ENCODE results near the gene PDE7B.
"Not testable (repeated sequence)": the region's sequence is repeated elsewhere in the genome, so short reads cannot be mapped to it uniquely, and the experiment has no call there.

PDE7B gene

GRCh38 chr6:136093835-136094234 lies 242.3 kb downstream of the PDE7B start:
- TF ChIP-seq POLR2AphosphoS5 (IDR thresholded peaks at IDR 0.05; ENCODE audit: low read depth, low read length) (no peak), PAX5 (IDR thresholded peaks at IDR 0.05; ENCODE audit: insufficient read depth, low read length, severe bottlenecking) (no peak), SPI1 (IDR thresholded peaks at IDR 0.05; ENCODE audit: low read depth, low read length) (no peak), POLR2A (IDR thresholded peaks at IDR 0.05; ENCODE audit: low read depth, low read length) (no peak), POU2F2 (IDR thresholded peaks at IDR 0.05; ENCODE audit: low read depth, low read length) (no peak), TAF1 (IDR thresholded peaks at IDR 0.05; ENCODE audit: low read depth, low read length) (no peak)
- FAIRE-seq (no peak), DNase-seq (ENCODE audit: insufficient read length, low spot score) (no peak)

GRCh38 chr6:136094812-136095211 lies 243.3 kb downstream of the PDE7B start:
- TF ChIP-seq POLR2AphosphoS5 (IDR thresholded peaks at IDR 0.05; ENCODE audit: low read depth, low read length) (no peak), POU2F2 (IDR thresholded peaks at IDR 0.05; ENCODE audit: low read depth, low read length) (no peak), PAX5 (IDR thresholded peaks at IDR 0.05; ENCODE audit: insufficient read depth, low read length, severe bottlenecking) (no peak), SPI1 (IDR thresholded peaks at IDR 0.05; ENCODE audit: low read depth, low read length) (no peak), TAF1 (IDR thresholded peaks at IDR 0.05; ENCODE audit: low read depth, low read length) (no peak), POLR2A (IDR thresholded peaks at IDR 0.05; ENCODE audit: low read depth, low read length) (no peak)
- DNase-seq (ENCODE audit: insufficient read length, low spot score) (no peak), FAIRE-seq (no peak)

- TF ChIP-seq SPI1 (IDR thresholded peaks at IDR 0.05; ENCODE audit: low read depth, low read length) (no peak), POLR2A (IDR thresholded peaks at IDR 0.05; ENCODE audit: low read depth, low read length) (no peak), TAF1 (IDR thresholded peaks at IDR 0.05; ENCODE audit: low read depth, low read length) (no peak), PAX5 (IDR thresholded peaks at IDR 0.05; ENCODE audit: insufficient read depth, low read length, severe bottlenecking) (no peak), POU2F2 (IDR thresholded peaks at IDR 0.05; ENCODE audit: low read depth, low read length) (no peak), POLR2AphosphoS5 (IDR thresholded peaks at IDR 0.05; ENCODE audit: low read depth, low read length) (no peak)
- no peak for FAIRE-seq
- no peak for DNase-seq (ENCODE audit: insufficient read length, low spot score)
These were observed 244.5 kb downstream of the PDE7B start for GRCh38 chr6:136095986-136096385.

GRCh38 chr6:136102991-136103688 lies 251.6 kb downstream of the PDE7B start:
- no peak for FAIRE-seq
- TF ChIP-seq POU2F2 (IDR thresholded peaks at IDR 0.05; ENCODE audit: low read depth, low read length) (no peak), PAX5 (IDR thresholded peaks at IDR 0.05; ENCODE audit: insufficient read depth, low read length, severe bottlenecking) (no peak), POLR2A (IDR thresholded peaks at IDR 0.05; ENCODE audit: low read depth, low read length) (no peak), SPI1 (IDR thresholded peaks at IDR 0.05; ENCODE audit: low read depth, low read length) (no peak)
- no peak for DNase-seq (ENCODE audit: insufficient read length, low spot score)

GRCh38 chr6:136103763-136104311 lies 252.3 kb downstream of the PDE7B start:
- DNase-seq (ENCODE audit: insufficient read length, low spot score) = no peak
- no peak for FAIRE-seq
- TF ChIP-seq POLR2AphosphoS5 (IDR thresholded peaks at IDR 0.05; ENCODE audit: low read depth, low read length) (no peak), SPI1 (IDR thresholded peaks at IDR 0.05; ENCODE audit: low read depth, low read length) (no peak), TAF1 (IDR thresholded peaks at IDR 0.05; ENCODE audit: low read depth, low read length) (no peak), POLR2A (IDR thresholded peaks at IDR 0.05; ENCODE audit: low read depth, low read length) (no peak), POU2F2 (IDR thresholded peaks at IDR 0.05; ENCODE audit: low read depth, low read length) (no peak), PAX5 (IDR thresholded peaks at IDR 0.05; ENCODE audit: insufficient read depth, low read length, severe bottlenecking) (no peak)

GRCh38 chr6:136104556-136104955 lies 253.1 kb downstream of the PDE7B start:
- no peak for FAIRE-seq
- no peak for TF ChIP-seq TAF1 (IDR thresholded peaks at IDR 0.05; ENCODE audit: low read depth, low read length)
- no peak for TF ChIP-seq POLR2AphosphoS5 (IDR thresholded peaks at IDR 0.05; ENCODE audit: low read depth, low read length)
- TF ChIP-seq PAX5 (IDR thresholded peaks at IDR 0.05; ENCODE audit: insufficient read depth, low read length, severe bottlenecking) = no peak
- TF ChIP-seq POU2F2 (IDR thresholded peaks at IDR 0.05; ENCODE audit: low read depth, low read length) = no peak
- TF ChIP-seq POLR2A (IDR thresholded peaks at IDR 0.05; ENCODE audit: low read depth, low read length) = no peak
- no peak for TF ChIP-seq SPI1 (IDR thresholded peaks at IDR 0.05; ENCODE audit: low read depth, low read length)

GRCh38 chr6:136105797-136106196 lies 254.3 kb downstream of the PDE7B start:
- DNase-seq (ENCODE audit: insufficient read length, low spot score); FAIRE-seq: not testable (repeated sequence)

More at GRCh38 chr6:136104556-136104955, 253.1 kb downstream of the PDE7B start:
- no peak for DNase-seq (ENCODE audit: insufficient read length, low spot score)

- FAIRE-seq (no peak), DNase-seq (ENCODE audit: insufficient read length, low spot score) (no peak)
- TF ChIP-seq SPI1 (IDR thresholded peaks at IDR 0.05; ENCODE audit: low read depth, low read length) = no peak
- no peak for TF ChIP-seq TAF1 (IDR thresholded peaks at IDR 0.05; ENCODE audit: low read depth, low read length)
- TF ChIP-seq POLR2A (IDR thresholded peaks at IDR 0.05; ENCODE audit: low read depth, low read length) = no peak
- no peak for TF ChIP-seq POU2F2 (IDR thresholded peaks at IDR 0.05; ENCODE audit: low read depth, low read length)
- no peak for TF ChIP-seq POLR2AphosphoS5 (IDR thresholded peaks at IDR 0.05; ENCODE audit: low read depth, low read length)
- no peak for TF ChIP-seq PAX5 (IDR thresholded peaks at IDR 0.05; ENCODE audit: insufficient read depth, low read length, severe bottlenecking)
These were observed 257.0 kb downstream of the PDE7B start for GRCh38 chr6:136108361-136108945.

- no peak for TF ChIP-seq TAF1 (IDR thresholded peaks at IDR 0.05; ENCODE audit: low read depth, low read length)
- TF ChIP-seq SPI1 (IDR thresholded peaks at IDR 0.05; ENCODE audit: low read depth, low read length) = no peak
- no peak for FAIRE-seq
- no peak for DNase-seq (ENCODE audit: insufficient read length, low spot score)
These were observed 260.3 kb downstream of the PDE7B start for GRCh38 chr6:136111831-136112230.

GRCh38 chr6:136112262-136112661 lies 260.8 kb downstream of the PDE7B start:
- DNase-seq (ENCODE audit: insufficient read length, low spot score) (no peak), FAIRE-seq (no peak)
- no peak for TF ChIP-seq SPI1 (IDR thresholded peaks at IDR 0.05; ENCODE audit: low read depth, low read length)
- TF ChIP-seq POLR2AphosphoS5 (IDR thresholded peaks at IDR 0.05; ENCODE audit: low read depth, low read length) = no peak
- TF ChIP-seq TAF1 (IDR thresholded peaks at IDR 0.05; ENCODE audit: low read depth, low read length) = no peak
- TF ChIP-seq PAX5 (IDR thresholded peaks at IDR 0.05; ENCODE audit: insufficient read depth, low read length, severe bottlenecking) = no peak
- no peak for TF ChIP-seq POU2F2 (IDR thresholded peaks at IDR 0.05; ENCODE audit: low read depth, low read length)
- TF ChIP-seq POLR2A (IDR thresholded peaks at IDR 0.05; ENCODE audit: low read depth, low read length) = no peak
